HepG2 (cell line): ENCODE results near the gene KIF9. TPM values are rescaled to one million over a fixed set of nuclear protein-coding genes. Genes with fewer than 3 reads are reported as not detected.

Source experiments
- ASH2L ChIP-seq: fragments of 300-600, 200-600 bp; sonication (generic); IDR thresholded peaks from 2 replicates; pipeline ENCODE4 v1.7.0; 2017; ENCODE audit warnings: low read depth, mild to moderate bottlenecking, moderate library complexity, mixed read lengths, low read length; ENCODE audit not compliant: insufficient read length
- CENPT ChIP-seq: sonication (generic); formaldehyde crosslinking; IDR thresholded peaks from 2 replicates; pipeline ENCODE4 v1.8.0; 2022; ENCODE audit warnings: low read depth, mild to moderate bottlenecking, moderate library complexity, missing genetic modification reagents
- ZNF282 ChIP-seq: fragments of 450-650 bp; IDR thresholded peaks from 2 replicates; pipeline ENCODE4 v1.6.1; 2018; ENCODE audit not compliant: partially characterized antibody
- ZNF496 ChIP-seq: sonication (generic); formaldehyde crosslinking; IDR thresholded peaks from 2 replicates; pipeline ENCODE4 v1.8.1; 2023; ENCODE audit warnings: mild to moderate bottlenecking, moderate library complexity, missing genetic modification reagents; ENCODE audit not compliant: insufficient replicate concordance
- polyA plus RNA-seq, 8 experiments: library from polyadenylated mRNA; depleted of rRNA in 3 of 8; stranded (reverse) in 7 of 8; unstranded in 1 of 8; fragments of >200 nt; fragmentation: Illumina TruSeq in 4 of 8; extraction: Trizol in 4 of 8; gene quantifications; 2 replicates each; pipeline versions ENCODE4 v1.2.1 to v1.2.3, GENCODE V29; 2011 to 2016; ENCODE audit warnings: low read depth in 4 of 8, missing spikeins in 1 of 8, mixed read lengths in 1 of 8; ENCODE audit not compliant: insufficient read depth in 1 of 8
- total RNA-seq, 5 experiments: library from RNA; depleted of rRNA; stranded (reverse); fragments of >200 nt; fragmentation: Illumina TruSeq; extraction: Trizol; gene quantifications; 2 replicates each; pipeline ENCODE4 v1.2.3, GENCODE V29; 2016; ENCODE audit warnings: low read depth in 1 of 5
- TF ChIP-seq, protein P1 (sequence below): sonication (generic); formaldehyde crosslinking; IDR thresholded peaks from 2 replicates; pipeline ENCODE4 v1.5.0; 2020; ENCODE audit warnings: mild to moderate bottlenecking, missing genetic modification reagents, borderline replicate concordance

Gene KIF9
- total and polyA plus RNA-seq, 2 of the 13 experiments (the other 11 are each of a cell fraction or from before 2014, with no cell fraction given): 5.1 to 16.9 TPM

DNA sequence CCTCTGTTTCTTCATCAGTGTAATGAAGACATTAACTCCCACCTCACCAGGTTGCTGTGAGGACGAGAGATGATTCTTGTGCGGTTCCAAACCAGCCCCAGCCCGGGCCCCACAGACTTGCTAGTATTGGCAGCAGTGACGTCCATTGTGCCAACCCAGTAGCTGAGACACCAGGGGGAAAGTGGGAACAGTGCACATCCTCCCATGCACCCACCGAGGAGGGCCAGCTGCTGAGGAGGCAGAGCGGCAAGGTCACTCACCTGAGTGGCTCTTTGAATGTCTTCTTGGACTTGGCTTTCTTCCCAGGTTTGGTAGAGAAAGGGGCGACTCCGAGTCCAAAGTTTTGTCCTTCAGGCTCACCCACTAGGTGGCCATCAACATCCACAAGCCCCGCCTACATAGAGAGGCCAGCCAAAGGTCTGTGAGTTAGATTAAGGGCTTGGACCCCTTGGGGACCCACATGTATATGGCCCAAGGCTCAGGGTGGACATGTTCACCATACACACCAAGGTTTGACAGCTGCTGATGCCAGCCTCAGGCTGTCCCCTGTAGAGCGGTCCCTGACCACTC, 38.0 kb downstream of the KIF9 start (continued):
- TF ChIP-seq, protein P1, sequence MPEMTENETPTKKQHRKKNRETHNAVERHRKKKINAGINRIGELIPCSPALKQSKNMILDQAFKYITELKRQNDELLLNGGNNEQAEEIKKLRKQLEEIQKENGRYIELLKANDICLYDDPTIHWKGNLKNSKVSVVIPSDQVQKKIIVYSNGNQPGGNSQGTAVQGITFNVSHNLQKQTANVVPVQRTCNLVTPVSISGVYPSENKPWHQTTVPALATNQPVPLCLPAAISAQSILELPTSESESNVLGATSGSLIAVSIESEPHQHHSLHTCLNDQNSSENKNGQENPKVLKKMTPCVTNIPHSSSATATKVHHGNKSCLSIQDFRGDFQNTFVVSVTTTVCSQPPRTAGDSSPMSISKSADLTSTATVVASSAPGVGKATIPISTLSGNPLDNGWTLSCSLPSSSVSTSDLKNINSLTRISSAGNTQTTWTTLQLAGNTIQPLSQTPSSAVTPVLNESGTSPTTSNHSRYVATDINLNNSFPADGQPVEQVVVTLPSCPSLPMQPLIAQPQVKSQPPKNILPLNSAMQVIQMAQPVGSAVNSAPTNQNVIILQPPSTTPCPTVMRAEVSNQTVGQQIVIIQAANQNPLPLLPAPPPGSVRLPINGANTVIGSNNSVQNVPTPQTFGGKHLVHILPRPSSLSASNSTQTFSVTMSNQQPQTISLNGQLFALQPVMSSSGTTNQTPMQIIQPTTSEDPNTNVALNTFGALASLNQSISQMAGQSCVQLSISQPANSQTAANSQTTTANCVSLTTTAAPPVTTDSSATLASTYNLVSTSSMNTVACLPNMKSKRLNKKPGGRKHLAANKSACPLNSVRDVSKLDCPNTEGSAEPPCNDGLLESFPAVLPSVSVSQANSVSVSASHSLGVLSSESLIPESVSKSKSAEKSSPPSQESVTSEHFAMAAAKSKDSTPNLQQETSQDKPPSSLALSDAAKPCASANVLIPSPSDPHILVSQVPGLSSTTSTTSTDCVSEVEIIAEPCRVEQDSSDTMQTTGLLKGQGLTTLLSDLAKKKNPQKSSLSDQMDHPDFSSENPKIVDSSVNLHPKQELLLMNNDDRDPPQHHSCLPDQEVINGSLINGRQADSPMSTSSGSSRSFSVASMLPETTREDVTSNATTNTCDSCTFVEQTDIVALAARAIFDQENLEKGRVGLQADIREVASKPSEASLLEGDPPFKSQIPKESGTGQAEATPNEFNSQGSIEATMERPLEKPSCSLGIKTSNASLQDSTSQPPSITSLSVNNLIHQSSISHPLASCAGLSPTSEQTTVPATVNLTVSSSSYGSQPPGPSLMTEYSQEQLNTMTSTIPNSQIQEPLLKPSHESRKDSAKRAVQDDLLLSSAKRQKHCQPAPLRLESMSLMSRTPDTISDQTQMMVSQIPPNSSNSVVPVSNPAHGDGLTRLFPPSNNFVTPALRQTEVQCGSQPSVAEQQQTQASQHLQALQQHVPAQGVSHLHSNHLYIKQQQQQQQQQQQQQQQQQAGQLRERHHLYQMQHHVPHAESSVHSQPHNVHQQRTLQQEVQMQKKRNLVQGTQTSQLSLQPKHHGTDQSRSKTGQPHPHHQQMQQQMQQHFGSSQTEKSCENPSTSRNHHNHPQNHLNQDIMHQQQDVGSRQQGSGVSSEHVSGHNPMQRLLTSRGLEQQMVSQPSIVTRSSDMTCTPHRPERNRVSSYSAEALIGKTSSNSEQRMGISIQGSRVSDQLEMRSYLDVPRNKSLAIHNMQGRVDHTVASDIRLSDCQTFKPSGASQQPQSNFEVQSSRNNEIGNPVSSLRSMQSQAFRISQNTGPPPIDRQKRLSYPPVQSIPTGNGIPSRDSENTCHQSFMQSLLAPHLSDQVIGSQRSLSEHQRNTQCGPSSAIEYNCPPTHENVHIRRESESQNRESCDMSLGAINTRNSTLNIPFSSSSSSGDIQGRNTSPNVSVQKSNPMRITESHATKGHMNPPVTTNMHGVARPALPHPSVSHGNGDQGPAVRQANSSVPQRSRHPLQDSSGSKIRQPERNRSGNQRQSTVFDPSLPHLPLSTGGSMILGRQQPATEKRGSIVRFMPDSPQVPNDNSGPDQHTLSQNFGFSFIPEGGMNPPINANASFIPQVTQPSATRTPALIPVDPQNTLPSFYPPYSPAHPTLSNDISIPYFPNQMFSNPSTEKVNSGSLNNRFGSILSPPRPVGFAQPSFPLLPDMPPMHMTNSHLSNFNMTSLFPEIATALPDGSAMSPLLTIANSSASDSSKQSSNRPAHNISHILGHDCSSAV (CRISPR knock-in tag): no peak
- TF ChIP-seq CENPT (CRISPR knock-in tag) (no peak), ZNF282 (no peak), ASH2L (no peak), ZNF496 (CRISPR knock-in tag) (no peak)
